HG02798 (cell line): ENCODE data around the gene HOXB5.
A peak's percentile ranks its signal among the peaks of the same experiment; 100 is the strongest.

Source experiments
- ATAC-seq: cut with Tn5 transposase; IDR thresholded peaks from one replicate; pipeline ENCODE4 v1.9.1; 2021; ENCODE audit warnings: mild to moderate bottlenecking; ENCODE audit not compliant: unreplicated experiment, poor library complexity

HOXB5 gene

DNA sequence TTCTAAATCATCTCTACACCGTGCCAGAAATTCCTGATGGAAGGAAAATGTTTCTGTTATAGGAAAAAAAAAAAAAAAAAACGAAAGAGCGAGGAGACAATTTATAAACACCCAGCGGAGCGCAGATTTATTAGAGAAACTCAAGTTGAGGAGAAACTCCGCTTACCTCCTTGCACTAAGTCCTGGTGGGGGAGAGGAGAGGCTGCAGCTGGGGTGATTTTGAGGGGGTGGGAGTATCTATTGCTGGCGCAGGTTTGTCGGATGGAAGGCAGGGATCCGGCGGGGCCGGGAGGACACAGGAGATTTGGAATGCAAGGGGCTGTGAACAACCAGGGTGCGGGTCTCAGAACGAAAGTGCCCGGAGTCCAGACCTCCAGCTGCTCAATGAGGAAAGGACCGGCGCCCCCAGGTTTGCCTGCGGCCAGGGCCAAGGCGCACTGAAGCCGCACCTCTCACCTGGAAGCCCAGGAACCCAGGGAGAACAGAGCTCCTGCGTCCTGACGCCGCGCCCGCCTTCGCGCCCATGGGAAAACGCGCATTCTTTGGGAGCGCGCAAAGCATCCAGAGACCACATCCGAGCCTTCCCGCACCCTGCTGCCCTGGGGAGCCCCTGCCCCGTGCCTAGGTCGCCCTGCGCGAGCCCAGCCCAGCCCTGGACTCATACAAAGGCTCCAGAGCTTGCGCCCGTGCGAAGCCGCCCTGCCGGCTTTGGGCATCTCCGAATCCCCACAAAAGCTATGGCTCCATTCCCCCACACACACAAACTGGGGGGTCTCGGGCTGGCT is 24.1 kb upstream of the HOXB5 start:
- ATAC-seq: no peak

DNA sequence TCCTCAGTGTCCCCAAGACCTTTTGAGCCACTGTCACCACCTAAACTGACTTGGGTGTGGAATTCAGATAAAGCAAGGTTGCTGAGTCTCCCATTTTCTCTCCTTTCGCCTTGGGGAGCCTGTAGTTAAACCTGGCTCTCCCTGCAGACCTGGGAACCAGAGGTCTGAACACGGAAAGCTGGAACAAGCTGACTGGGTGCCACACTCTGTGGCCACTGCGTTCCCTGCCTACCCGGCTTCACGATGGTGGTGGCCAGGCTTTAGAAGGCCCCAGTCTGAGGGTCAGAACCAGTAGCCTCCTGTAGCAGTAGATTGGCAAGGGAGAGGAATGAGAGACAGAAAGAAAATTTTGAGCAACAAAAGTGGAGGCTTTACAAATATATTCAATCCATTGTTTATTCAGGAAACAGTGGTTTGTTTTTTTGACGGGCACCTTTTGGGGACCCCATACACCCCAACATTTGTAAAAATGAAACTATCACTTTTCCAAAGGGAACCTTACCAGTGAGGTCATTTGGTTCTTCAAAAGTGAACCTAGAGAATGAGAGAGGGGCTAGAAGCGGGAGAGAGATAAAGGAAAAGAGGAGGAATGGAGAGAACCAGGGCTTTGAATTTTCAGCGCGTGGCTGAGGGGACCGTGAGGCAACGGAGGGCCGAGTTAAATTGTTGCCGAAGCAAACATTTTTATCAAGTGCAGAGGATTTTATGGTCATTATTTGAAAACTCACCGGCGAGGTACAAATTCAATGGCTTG is 23.3 kb upstream of the HOXB5 start:
- ATAC-seq: no peak

DNA sequence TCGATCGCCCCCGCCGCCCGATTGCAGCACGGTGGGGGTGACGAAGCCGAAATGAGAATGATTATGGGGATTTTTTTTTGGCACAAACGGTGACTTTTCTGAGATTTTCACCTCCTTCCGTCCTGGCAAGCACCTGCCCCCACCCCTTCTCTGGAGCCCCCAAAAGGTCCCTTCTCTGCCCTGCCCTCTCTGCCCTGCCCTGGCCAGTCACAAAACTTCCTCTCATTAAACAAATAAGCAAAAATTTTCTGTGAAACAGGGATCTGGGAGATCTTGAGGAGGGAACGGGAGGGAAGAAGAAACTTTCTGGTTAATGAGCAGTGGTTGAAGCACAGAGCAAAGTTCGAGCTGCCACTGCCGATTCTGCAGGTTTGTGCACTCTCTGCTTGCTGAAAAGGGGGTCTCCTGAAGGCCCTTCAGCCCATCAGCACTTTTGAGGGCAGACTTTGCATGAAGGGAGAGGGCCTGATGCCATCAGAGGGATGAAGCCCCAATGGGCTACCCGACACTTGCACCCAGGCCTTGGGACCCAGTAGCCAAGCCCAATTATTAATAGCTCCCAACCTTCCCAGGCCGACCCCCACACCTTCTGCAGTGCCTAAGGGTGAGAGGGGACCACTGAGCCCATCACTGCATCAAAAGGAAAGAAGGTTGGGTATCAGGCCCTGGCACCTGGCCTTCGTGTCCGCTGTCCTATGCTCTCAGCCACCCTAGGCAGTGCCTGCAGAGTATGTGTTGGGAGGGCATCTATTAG is 22.6 kb upstream of the HOXB5 start:
- ATAC-seq: no peak

DNA sequence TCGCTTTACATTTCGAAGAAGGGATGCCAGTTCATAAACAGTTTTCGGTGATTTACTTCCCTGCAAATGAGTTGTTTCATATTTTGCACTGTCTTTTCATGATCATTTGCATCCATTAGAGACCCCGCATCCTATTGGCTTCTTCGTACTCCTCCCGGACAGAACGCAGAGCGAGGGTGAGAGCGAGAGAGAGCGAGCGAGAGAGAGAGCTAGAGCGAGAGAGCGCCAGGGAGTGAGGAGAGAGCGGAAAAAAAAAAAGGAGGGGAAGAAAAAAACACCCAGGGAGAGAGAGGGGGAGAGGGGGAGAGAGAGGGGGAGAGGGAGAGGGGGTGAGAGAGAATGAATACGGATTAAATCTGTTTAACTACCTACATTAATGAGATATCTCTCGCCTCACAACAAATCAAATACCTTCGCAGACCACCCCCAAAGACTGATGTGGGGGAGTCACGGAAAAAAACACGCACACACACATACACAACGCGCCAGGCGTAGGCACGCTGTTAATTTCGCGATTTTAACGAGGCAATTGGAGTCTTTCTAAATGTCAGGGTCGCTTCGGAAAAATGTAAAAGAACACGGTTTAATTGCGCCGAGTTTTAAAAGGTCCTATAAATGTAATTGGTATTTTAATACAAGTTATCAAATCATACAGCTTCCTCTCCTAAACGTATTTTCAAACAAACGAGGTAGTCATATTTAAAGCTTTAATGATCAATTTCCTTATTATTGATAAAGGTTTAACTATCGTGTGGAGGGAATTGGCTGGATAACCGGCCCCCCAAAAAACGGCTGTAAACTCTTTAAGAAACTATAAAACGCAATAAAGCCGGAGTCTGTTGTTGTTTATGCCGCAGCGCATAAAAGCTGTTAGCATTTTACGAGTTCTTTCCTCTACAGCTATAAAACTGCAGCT is 21.7 kb upstream of the HOXB5 start, which contains the start of gene HOXB8:
Gene HOXB8, minus strand, starts transcription at position 246 of the 916 bp plus-strand sequence. CDS start 588 bp downstream, outside the sequence.
- no peak for ATAC-seq

DNA sequence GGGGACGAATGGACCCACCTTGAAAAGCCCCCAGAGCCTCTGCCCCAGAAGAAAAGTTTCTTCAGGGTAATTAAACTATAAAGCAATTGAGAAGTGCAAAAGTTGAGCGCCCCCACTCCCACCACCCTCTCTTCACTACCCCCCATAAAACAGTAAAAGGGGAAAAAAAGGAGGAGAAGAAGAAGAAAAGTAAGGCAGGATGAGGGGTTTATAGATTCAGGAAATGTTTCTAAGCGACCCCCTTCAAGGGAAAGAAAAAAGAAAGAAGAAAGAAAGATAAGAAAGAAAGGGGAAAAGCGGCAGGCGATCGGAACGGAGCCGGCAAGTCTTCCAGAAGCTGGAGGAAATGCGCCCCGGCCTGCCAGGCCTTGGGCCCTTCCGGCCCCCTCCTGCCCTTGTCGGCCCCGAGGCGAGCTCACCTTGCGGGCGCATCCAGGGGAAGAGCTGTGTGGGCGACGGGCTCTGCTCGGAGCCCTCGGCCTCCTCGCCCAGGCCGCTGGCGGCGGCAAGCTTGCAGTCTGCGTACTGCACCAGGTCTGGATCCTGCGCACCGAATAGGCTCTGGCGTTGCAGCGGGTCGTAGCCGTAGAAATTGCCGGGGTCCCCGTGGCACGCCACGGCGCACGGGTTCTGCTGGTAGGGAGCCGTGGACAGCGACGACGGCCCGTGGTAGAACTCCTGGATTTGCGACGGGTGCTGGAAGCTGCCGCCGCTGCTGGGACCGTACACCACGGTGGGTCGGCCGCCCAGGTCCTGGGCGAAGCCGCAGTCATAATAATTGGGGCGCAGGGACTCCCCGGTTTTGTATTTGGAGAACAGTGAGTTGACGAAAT is 20.5 kb upstream of the HOXB5 start:
- no peak for ATAC-seq

DNA sequence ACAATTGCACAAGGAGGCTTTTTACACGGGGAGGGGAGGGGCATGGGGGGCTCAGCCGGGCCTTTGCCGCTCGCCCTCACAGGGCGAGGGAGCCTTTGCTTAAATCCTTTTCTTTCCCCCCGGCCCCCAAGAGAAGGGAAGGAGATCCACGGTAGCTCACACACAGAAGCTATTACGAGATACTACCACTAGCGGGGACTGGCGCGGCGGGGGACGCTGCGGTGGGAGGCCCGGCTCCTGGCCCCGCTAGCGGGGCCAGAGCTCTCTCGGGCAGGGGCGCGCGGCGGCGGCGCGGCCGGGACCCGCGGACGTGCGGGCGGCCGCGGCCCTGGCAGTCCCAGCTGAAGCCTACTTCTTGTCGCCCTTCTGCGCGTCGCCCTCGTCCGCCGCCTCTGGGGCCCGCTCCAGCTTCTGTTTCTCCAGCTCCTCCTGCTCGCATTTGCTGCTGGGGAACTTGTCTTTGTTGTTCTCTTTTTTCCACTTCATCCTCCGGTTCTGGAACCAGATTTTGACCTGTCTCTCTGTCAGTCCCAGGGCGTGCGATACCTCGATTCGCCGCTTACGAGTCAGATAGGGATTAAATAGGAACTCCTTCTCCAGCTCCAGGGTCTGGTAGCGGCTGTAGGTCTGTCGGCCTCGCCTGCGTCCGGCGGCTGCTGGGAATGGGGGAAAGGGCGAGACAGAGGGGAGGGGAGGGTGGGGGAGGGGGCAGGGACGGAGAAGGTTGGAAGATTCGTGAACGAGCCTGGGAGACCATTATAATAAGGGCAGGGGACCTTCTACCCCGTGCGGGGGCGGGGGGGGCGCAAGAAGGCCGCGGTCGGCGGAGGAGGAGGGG is 19.5 kb upstream of the HOXB5 start:
- ATAC-seq: peak; percentile 35

DNA sequence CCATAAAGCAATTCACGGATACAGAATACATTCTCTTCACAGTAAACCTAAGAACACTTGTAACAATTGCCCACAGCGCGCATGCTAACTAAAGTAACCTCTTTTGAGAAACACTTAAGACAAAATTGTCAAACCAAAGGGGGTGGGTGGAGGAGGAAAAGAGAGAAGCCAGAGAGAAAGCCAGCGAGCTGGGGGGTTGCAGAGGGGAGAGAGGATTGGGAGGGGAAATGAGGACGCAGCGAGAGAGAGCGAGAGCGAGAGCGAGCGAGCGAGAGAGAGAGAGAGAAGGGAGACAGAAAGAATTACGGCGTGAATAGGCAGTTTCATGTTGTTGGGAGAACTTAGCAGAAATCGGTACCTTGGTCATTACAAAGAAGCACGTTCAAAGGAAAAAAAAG is 18.9 kb upstream of the HOXB5 start:
- no peak for ATAC-seq

DNA sequence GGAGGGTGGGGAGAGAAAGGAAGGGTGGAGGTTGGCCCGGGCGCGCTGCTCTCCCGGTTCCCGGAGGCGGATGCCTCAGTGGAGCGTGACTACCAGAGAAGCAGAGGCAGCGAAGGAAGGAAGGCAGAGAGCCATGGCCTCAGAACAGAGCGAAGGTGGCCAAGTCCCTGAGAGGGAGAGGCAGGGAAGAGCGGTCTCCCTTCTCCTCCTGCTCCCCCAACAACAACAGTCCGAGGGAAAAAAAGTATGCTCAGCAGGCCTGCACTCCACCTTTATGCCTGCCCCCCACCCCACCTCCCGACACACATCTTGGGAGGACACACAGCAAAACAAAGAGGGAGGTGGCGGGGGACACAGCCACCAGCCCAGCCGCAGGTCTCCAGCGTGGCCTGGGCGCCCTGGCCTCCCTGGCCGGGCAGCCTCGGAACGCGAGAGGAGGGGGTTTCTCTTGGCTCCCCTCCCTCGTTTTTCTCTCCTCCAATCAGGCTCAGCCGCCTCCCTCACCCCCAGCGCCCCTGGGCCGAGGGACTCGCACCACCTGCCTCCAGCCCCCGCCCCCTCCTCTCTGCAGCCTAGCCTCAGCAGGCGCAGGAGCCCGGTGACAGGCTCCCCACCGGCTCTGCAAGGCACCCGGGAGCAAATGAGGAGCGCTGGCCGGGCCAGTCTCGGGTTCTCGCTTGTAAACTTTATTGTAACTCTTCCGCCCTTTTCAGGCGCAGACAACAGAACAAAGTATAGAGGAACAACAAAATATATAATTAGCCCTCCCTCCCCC is 18.3 kb upstream of the HOXB5 start:
- ATAC-seq: no peak

DNA sequence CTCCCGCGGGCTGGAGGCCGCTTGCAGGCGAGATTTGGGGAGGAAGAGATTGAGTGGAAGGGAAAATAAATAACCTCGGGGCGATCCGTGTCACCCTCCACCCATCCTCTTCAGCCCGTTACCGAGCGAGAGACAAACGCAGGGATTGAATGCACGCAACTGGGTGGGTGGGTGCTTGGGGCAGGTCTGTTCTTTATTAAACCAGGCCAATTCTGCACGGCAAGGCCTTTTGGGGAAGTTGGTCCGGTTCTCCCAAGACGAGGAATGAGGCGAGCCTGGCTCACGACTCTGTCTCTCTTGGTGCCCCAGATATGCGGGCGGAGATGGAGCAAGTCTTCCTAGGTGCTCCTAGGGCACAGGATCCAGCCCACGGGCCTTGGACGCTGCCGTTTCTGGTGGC is 17.6 kb upstream of the HOXB5 start:
- peak; percentile 18 for ATAC-seq

DNA sequence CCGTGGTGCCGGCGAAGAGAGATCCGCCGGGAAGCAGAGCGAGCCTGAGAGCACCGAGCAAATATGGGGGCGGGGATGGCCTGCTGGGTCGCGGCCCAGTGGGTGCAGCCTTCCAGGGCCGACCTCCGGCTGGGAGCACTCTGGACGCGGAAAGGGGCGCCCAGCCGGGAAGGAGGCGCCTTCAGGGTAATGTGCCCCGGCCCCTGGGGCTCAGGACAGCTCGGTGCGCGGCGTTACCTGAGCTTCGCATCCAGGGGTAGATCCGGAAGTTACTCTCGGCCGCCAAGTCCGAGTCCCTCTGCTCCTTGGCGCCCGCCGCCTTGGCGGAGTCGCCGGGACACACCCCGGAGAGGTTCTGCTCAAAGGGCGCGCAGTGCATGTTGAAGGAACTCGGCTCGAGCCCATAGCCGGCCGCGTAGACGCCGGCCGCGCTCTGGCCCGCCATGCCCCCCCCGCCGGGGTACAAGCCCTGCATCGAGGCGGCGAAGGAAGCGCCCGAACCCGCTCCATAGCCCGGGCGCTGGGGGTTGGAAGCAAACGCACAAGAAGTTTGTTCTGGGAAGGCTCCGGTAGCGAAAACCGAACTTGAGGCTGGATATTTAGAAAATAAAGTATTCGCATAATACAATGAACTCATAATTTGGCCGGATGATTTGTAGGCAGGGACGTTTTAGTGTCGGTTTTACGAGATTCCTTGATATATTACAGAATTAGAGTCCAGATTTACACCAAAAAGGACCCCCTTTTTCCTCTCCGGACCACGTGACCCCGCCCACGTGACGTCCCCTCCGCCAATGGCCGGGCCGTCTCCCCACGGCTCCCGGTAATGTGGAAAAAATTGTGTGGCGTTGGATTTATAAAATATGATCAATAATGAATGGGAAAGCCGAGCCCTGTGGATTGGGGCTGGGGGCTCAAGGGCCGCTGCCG is 17.0 kb upstream of the HOXB5 start, which contains the start of gene HOXB7:
Gene HOXB7, minus strand, starts transcription at position 736 of the 930 bp plus-strand sequence. Its CDS starts 99 bp downstream, at position 637.
- ATAC-seq: peak; percentile 55

DNA sequence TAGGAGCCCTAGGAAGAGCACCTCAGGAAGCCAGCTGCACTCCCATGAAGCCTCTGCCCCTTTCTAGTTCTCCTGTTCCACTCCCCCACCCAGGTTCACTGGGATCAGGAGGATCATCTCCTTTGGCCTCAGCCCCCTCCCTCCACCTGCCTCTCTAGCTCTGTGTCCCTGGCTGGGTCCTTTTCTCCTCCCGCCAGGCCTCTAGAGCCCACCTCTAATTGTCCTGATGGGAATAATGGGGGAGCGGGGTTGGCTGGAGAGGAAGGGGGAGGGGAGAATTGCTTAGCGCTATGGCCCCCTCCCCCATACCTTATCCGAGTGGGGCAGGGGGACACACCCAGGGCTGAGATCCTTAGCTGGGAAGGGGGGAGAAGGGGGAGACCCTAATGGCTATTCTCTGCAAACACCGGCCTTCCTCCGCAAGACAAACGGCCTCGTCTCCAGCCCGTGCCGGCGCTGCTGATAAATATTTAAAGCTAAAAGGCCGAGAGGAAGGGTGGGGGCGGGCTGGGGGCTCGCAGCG is 16.2 kb upstream of the HOXB5 start:
- no peak for ATAC-seq

DNA sequence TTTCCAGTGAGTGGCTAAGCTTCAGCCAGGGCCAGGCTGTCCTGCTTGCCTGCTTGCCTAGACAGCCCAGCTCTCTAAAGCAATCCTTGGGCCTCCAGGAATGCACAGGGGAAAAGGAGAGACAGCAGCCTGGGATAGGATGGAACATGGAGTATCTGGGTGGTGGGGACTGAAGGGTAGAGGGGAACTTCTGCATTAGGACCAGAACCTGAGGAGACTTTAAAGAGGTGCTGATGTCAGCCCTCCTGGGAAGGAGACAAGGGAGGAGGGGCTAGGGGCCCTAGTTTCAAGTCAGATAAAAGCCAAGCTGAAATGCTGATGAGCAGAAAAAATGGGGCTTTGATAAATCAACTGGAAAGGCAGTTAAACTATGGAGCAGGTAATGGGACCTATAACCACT is 15.5 kb upstream of the HOXB5 start:
- no peak for ATAC-seq

DNA sequence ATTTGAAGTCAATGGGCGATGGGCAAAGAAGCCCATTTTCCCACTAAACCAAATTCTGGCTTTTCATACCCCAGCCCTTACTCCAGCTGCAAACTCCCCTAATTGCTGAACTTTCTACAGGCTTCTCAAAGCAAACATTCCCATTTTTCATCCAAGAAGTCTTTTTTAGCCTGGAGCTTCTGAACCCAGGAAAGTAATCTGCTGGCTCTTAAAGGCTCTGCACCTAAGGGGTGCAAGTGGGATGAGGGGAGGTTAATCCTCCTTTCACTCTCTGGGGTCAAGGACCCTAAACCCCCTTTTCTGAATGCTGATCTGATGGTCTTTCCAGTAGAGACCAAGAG is 14.9 kb upstream of the HOXB5 start:
- ATAC-seq: no peak

DNA sequence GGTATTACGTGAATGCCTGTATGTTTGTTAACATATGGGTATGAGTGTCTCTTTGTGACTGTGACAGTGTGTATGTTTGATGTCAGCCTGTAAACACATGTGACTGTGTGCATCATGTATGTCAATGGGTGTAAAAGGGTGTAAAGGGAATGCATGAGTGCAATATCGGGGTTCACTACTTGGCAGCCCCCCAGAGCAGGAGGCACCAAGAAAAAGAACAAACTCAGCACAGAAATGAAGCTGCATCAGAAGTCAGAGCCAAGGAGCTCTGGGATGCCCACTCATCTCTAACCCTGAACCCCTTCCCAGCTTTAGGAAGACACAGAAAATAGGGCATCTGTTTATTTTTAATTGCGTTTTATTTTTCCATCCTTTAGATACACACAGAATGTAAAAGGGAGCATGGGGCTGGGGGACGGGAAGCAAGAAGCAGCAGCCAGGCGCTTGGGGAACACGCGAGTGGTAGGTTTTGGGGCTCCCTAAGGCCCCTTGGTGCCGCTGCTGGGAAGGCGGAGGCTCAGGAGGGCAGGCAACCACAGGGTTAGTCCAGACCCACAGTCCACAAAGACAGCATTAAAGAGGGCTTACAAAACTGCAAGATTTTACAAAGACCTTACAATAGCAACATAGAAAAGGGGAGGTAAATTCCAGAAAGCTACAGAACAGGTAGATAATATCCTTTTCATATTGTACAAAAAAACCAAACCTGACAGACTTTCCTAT is 13.5 kb upstream of the HOXB5 start:
- ATAC-seq: no peak
